ENCODE measurements around the gene UBE2L5.
"Not testable (repeated sequence)": the region's sequence is repeated elsewhere in the genome, so short reads cannot be mapped to it uniquely, and the experiment has no call there.

Gene UBE2L5

DNA sequence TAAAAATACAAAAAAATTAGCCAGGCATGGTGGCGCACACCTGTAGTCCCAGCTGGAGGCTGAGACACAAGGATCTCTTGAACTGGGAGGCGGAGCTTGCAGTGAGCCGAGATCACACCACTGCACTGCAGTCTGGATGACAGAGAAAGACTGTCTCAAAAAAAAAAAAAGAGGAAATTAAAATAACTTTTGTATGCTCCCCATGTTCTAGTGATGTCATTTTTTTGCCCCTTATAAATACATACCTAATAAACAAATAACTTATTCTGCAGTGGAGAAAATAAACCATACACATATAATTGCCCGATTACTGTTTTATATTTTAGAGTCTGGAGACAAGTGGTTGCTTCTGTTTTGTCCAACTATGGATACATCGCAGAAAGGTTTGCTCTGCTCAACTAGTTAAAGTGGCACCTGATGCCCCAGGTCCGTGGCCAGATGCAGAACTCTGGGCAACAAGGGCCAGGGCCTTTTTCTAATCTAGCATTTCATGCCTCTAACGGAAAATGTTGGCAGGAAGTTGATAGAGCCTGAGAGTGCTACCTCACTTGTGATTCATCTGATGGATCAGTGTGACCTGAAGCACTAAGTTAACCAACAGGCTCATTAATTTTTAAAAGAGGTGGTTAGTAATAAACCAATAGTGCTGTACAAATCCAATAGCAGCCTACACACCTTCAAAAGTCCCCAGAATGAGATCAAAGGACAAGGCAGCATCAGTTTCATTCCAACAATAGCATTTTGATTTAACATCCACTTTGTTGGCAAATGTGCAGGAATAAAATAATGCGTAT is 18.8 kb downstream of the UBE2L5 start:
- DNase-seq: no peak

DNA sequence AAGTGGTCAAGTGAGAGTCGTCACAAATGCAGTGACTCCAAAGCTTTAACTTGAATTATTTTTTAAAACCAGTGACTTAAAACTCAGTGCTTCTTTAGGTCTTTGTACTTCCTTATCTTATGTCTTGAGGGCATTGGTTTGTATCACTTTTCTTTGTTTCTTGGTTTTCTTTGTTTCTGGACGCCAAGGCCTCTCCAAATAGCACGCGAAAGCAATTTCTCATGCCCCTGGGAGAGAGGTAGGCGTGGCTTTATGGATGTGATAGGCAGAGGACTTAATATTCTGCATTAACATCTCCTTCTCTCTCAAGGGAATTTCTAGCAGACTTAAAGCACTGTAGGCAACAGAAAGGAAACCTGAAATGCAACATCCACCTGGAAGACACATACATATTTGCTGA is 20.6 kb downstream of the UBE2L5 start:
- no peak for DNase-seq

DNA sequence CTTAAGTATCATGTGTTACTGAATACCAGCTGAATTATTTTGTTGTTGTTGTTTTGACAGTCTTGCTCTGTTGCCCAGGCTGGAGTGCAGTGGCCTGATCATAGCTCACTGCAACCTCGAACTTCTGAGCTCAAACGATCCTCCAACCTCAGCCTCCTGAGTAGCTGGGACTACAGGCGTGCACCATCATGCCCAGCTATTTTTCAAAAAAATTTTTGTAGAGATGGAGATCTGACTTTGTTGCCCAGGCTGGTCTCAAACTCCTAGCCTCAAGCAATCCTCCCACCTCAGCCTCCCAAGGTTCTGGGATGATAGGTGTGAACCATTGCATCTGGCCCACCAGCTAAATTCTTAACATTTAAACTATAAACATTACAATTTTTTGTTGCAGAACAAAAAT is 21.2 kb downstream of the UBE2L5 start:
- not testable (repeated sequence) for DNase-seq

DNA sequence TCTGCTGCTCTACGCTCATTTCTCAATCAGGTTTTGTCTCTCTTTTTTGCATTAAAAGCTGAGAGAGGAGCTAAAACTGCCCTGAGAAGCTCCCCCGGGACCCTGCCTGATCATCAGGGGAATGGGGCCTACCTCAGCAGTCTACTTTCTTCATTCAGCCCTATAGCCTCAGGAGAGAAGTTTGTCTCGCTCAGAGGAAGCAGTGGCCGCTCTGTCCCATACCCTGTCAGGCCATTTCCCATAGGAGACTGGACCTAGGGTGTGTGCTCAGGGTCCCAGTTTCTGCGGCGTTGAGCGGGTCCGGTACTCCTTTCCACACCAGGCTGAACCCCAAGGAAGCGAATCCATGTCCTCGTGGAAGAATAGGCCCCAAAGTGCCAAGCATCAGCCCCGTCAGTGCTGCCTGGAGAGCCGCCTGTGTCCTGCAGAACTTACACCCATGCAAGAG is 21.7 kb downstream of the UBE2L5 start:
- no peak for DNase-seq

DNA sequence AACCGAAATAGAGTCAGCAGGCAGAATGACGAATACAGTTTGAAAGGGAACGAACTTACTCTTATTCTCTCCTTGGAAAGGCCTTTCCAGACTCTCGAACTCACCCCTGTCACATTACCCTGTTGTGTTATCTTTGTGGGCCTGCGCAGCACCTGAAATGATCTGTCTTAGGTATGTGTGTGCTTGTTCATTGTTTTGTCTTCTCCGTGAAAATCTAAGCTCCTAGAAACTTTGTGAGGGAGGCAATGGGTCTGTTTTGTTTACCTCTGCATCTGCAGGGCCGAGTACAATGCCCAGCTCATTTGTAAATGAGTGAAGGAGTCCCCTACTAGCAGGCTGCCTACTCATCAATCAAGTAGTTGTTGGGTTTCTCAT is 23.8 kb downstream of the UBE2L5 start:
- DNase-seq: no peak

DNA sequence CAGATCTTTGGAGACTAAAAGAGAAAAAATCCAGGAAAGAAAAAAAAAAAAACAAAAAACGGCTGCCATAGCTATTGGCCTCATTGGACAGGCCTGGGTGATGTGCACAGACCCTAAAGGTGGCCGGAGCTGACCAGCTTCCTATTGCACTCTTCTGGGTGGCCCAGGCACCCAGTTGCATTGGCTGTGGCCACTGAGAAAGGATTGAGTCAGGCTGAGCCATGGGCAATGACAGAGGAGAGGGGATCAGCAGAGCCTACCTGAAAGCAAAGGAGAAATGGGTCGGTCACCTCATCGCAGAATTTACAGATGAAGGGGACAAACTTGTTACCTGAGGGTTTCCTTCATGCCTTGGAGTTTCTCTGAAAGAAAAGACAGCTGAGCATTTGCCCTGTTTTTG is 26.1 kb downstream of the UBE2L5 start:
- no peak for DNase-seq

DNA sequence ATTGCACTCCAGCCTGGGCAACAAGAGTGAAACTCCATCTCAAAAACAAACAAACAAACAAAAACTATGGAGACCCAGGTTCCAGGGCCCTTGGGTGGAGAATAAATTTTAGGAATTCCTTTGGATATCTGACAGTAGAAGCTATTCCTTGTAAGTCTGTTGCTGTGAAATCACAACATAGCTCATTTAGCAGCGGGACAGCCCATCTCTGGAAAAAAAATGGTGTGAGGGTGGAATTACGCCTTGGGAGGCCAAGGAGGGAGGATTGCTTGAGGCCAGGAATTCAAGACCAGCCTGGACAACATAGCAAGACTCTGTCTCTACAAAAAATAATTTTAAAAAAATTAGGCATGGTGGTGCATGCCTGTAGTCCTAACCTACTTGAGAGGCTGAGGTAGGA is 27.8 kb downstream of the UBE2L5 start:
- DNase-seq: no peak

DNA sequence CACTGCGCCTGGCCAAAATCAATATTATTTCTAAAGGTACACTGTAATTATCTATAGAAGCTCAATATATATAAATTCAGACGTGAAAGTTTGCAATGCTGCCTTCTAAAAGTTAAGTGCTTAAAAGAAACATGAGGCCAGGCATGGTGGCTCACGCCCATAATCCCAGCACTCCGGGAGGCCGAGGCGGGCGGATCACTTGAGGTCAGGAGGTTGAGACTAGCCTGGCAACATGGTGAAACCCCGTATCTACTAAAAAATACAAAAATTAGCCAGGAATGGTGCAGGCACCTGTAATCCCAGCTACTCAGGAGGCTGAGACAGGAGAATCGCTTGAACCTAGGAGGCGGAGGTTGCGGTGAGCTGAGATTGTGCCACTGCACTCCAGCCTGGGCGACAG is 29.2 kb downstream of the UBE2L5 start:
- DNase-seq: not testable (repeated sequence)

DNA sequence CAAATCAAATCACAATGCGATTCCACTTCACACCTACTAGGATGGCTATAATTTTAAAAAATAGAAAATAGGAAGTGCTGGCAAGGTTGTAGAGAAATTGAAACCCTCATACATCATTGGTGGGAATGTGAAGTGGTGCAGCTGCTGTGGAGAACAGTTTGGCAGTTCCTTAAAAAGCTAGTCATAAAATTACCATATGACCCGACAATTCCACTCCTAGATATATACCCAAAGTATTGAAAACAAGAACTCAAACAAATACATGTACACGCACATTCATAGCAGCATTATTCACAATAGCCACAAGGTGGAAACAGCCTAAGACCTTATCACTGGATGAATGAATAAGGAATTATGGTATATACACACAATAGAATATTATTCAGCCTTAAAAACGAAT is 31.4 kb downstream of the UBE2L5 start:
- DNase-seq: peak; percentile 67 to 71

DNA sequence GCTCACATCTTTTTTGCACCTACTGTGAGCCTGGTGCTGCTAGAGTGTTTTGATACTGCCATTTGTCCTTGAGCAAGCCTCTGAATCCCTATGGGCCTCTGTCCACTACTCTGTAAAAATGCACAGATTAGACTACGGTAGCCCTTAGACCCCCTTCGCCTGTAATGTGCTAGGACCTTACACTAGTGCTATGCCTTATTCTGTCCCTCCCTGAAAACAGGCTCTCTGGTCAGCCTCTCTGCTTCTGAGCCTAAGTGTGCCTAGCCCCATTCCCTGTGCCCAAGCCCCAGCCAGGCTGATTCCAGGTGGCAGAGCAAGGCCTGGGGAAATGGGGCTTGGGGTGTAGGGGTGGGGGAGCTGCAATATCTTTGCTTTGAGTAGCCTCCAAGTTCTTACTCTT is 32.7 kb downstream of the UBE2L5 start:
- DNase-seq: no peak

DNA sequence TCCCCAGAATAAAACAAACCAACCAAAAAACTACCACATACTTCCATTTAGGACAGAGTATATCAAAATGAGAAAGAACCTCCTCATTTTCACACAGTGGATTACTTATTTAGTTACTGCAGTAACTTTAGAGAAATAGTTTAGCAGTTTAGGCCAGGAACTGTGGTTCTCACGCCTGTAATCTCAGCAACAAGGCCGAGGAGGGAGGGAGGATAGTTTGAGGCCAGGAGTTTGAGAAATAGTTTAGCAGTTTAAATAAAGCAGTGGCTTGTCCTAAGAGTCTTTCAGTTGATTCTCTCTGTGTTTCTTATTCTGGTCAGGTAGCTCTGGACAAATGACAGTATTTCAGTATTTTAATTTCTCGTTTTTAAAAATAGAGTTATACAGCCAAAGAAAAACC is 34.0 kb downstream of the UBE2L5 start:
- DNase-seq: no peak

DNA sequence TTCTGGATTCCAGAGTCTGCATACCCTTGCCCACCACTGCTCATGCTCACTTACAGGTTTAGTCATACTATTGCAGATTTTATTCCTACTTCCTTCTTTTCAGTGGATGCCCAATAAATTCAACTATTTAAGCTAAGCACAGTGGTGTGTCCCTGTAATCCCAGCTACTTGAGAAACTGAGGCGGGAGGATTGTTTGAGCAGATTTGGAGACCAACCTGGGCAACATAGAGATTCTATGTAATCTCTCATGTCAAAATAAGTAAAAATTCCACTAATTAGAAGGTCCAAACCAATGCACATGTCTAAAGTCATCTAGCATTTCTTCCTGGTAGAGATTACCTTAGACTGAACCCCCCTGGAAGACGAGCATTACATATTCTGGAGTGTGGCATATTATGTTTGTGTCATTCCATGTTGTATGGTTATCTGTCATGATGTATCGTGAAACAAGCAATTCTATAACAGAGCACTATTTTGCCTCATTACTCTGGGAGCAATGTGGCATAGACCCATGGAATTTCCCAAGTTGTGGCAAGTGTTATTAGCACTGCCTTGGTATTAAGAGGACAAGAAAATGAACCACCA is 35.1 kb downstream of the UBE2L5 start:
- DNase-seq: peak in 1 of 2 experiments; percentile 20

DNA sequence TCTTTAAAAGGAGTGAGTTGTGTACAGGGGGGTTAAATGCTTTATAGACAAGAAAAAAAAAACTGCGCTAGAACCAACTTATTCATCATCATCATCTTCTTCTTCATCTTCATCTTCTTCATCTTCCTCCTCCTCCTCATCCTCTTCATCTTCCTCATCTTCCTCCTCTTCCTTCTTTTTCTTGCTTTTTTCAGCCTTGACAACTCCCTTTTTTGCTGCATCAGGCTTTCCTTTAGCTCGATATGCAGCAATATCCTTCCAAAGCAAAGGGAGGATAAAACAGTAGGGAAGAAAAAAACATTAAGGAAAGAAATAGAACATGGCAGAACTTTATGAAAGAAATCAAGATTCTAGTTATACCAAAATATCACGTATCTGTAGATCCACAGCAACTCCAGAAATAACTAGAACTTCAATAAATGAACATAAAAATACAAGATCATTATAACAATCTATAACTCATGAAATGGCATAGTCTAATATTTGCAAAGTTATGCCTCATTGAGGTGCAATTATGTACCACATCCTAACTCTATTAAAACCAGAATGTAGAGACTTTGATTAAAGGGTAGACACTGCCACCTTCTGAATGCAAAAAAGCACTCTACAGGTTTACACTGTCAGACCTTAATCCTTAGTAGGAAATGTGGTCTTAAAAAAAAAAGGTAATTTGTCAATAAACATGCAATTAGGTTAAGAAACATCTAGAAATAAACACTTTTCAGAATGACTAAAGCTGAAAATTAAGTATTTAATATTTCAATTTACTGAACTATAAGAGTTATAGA is 39.2 kb downstream of the UBE2L5 start:
- peak; percentile 36 to 47 for DNase-seq

DNA sequence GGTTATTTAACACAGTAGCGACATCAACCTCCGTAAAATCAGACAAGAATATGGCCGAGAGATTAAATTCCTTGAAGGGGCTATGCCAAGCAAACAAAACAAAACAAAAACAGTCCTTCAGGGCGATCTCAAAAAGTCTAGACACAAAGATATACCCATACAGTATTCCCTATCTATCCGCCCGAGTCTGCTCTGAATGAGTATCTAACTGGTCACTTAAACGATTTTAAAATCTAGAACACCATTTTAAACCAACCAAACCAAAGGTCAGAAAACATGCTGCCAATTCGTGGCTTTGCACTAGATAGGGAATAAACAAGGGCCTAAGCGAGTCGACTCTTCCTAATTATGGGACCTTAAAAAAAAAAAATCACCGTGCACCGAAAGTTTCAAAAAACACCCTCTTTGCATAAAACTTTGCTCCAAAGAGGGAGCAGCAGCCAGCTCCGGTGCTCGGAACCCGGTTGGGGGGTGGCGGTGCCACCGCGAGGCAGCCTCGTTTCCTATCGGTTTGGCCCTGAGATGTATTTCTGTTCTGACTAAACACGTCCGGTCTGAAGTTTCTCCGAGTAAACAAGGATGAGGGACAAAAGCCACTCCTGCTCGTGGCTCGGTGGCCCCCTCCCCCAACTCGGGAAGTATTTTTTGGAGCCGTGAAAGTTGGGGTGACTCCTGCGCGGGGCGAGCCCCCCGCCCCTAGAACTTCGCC is 41.6 kb downstream of the UBE2L5 start:
- peak; percentile 31 to 44 for DNase-seq

DNA sequence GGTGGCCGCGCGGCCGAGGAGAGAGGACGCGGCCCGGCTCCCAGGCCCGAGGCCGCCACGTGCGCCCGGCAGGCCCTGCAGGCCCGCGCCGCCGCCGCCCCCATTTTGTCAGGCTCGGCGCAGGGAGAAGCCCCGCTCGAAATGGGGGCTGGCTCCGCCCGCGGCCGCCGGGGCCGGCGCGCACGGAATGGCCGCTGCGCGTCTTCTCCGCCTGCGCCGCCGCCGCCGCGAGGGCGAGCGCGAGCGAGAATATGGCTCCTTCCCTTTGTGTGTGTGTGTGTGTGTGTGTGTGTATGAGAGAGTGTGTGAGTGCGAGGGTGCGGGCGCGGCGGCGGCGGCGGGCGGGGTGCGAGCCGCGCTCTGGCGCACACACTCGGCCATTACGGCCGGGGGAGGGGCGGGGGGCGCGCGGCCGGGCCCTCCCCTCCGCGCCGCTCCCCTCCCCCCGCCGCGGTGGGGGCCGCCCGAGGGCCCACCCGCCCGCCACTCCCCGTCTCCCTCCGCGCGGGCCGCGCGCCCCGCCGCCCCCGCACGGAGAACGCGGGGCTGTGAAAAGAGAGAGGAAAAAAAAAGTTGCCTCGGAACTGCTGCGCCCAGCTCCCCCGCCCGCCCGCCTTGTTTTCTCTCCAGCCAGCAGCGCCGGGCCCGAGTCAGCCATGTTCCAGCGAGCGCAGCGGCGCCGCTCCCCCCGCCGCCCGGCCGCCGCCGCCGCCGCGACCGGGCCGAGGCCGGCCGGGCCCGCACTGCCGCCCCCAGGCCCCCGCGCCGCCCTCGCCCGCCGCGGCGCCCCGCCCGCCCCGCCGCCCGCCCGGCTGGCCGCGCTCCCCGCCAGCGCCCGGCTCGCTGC is 42.4 kb downstream of the UBE2L5 start:
- peak; percentile 77 to 78 for DNase-seq

DNA sequence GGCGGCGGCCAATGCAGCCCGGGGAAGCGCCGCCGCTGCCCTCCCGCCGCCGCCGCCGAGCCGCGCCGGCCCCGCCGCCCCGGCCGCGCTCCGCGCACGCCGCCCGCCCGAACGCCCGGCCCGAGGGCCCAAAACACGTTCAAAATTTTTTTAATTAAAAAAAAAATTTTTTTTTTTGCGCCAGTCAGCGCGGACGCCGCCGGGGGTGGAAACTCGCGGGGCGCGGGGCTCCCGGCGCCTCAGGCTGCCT is 43.0 kb downstream of the UBE2L5 start:
- DNase-seq: no peak

DNA sequence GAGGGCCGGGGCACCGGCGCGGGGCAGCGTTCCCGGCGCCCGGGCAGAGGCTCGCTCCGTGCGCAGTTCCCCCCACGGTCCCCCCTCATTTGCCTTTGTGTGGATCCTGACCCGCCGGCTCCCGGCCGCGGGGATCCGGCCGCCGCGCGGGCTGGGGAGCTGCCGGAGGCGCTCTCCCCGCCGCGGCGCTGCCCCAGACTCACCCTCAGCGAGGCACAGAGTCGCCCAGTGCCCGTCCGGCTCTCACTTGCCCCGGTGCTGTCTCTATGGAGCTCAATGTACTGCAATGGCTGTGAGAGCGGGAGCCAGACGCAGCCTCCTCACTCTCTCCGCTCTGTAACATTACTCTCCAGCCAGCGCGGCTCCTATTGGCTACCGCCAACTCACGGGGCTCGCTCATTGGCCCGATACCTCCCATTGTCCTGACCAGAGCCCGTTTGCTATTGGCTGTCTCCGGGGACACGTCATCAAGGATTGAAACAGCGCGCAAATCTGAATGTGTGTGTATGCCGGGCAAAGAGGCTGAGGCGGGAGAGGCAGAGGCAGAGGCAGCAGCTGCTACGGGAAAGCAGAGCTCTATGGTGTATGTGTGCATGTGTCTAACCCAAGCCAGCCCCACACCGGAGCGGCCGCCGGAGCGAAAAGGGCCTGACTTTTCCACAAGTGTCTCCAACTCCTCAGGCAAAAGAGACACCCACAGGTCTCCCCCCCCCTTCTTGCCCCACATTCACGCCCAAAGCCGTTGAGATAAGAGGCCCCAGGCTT is 43.5 kb downstream of the UBE2L5 start, which contains the start of gene HMGB1:
HMGB1 (minus strand) TSS at position 344 of the 765 bp plus-strand sequence. CDS start 2,256 bp downstream, outside the sequence.
- peak; percentile 100 for DNase-seq

DNA sequence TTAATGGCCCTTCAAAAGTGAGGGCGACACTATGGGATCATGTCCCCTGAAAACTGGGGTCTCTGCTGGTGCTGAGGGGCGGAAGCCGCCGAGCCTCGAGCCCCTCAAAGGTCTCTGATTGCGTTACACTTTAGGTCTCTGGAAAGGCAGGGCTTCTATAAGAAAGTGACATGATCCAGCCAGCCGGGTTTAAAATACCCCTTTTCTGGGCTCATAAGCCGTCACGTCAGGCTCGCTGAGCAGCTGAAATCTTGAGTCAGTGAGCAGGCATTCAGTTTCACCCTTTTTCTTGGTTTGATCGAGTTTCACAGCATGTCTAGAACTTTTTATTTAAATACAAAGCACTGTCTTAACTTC is 44.0 kb downstream of the UBE2L5 start:
- DNase-seq: peak in 1 of 2 experiments; percentile 43

DNA sequence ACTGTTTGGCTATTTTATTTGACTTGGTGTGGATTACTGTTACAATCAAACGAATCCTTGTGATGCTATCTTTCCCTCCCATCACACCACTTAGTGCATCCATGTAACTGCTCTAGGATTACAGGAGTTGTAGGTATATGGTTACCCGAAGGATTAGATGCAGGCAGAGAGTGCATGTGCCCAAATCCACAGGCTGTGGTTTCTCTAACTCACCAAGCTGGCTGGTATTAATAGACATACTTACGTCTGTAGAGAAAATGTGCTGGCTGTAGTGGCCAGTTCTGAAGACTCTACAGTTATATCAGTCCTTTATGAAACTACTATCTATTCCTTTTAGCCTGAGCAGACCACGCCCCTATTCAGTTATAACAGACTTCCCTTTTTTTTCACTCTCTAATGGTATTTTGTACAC is 44.6 kb downstream of the UBE2L5 start:
- DNase-seq: peak; percentile 92 to 95

DNA sequence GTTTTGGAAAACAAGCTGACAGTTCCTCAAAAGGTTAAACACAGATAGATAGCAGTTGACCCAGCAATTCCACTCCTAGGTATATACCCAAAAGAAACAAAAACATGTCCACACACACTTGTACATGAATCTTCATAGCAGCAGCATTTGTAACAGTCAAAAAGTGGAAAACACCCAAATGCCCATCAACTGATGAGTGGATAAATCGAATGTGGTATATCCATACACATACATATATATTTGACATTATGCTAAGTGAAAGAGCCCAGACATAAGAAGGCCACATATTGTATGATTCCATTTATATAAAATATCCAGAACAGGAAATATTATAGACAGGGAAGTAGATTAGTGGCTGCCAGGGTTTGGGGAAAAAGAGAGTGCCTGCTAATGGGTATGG is 51.4 kb downstream of the UBE2L5 start:
- no peak for DNase-seq

DNA sequence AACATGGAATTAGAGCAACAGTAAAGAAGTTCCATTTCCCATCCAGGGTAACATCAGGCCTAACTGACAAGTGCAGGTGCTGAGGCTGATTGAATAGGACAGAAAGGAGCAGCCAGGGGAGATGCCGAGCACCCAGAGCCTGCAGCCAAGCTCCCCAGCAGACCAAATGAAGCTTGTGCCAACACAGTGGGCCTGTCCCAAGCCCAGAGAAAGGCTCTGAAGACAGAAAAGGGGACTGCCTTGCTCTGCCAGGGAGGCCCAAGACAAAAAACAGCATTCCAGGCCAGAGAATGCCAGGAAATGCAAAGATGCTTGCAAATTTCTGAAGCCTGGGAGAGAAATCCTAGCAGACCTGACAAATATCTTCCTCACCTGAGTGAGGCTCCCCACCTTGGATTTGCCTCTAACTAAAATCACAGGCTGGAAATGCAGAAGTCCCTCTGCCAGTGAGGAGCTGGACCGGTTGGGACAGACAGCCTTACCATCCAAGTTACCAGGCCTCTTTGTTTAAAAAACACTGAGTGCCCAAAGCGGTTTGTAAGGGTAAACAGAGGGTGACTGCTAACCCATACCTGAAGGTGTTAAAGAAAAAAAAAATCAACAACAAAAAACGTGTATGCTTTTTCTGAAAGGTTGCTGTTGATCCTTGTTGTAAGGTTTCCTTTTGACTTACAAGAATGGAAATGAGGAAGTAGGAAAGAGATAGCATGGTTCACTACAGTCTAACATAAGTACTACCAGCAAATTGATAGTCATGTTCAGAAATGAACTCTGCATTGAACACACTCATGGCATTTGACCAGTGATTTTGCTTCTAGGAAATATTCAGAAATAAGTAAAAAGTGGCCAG is 55.3 kb downstream of the UBE2L5 start:
- peak; percentile 76 to 80 for DNase-seq

Data from AML-193 (cell line).